Activated CD8-positive, alpha-beta memory T cell treated with anti-CD3 and anti-CD28 coated beads, Interleukin-2, amount 50 U/mL, for 24 hours (primary cell): Measurements from ENCODE around the gene ERMP1.
"Not testable (repeated sequence)": the region's sequence is repeated elsewhere in the genome, so short reads cannot be mapped to it uniquely, and the experiment has no call there.

Source experiments
- DNase-seq: peaks from one replicate; pipeline ENCODE4 v3.0.0-alpha.2; 2020; ENCODE audit errors: extremely low read depth

Gene ERMP1

DNA sequence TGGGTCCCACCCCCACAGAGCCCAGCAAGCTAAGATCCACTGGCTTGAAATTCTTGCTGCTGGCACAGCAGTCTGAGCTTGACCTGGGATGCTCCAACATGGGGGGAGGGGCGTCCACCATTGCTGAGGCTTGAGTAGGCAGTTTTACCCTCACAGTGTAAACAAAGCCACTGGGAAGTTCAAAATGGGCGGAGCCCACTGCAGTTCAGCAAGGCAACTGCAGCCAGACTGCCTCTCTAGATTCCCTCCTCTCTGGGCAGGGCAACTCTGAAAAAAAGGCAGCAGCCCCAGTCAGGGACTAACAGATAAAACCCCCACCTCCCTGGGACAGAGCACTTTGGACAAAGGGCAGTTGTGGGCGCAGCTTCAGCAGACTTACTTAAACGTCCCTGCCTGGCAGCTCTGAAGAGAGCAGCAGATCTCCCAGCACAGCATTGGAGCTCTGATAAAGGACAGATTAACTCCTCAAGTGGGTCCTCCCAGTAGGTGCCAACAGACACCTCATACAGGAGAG, 53.2 kb downstream of the ERMP1 start:
- DNase-seq = not testable (repeated sequence)

DNA sequence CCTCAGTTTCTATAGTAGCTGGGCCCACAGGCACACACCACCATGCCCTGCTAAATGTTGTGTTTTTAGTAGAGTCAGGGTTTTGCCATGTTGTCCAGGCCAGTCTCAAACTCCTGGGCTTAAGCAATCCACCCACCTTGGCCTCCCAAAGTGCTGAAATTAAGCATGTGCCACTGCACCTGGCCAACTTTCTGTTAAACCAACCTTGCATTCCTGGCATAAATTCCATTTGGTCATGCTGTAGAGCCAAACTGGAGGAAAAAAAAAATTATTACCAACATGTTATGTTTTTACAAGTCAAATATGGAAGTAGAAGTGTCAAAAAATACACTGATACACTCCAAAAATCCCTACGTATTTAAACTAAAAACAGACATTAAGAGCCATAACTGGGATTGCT, 54.1 kb downstream of the ERMP1 start:
- no peak for DNase-seq

GRCh38 chr9:5773324-5773999, 59.5 kb downstream of the ERMP1 start:
- DNase-seq = no peak

- DNase-seq = no peak
Measured at GRCh38 chr9:5767968-5768932, 64.7 kb downstream of the ERMP1 start.

GRCh38 chr9:5764130-5764868, 68.6 kb downstream of the ERMP1 start:
- no peak for DNase-seq

DNA sequence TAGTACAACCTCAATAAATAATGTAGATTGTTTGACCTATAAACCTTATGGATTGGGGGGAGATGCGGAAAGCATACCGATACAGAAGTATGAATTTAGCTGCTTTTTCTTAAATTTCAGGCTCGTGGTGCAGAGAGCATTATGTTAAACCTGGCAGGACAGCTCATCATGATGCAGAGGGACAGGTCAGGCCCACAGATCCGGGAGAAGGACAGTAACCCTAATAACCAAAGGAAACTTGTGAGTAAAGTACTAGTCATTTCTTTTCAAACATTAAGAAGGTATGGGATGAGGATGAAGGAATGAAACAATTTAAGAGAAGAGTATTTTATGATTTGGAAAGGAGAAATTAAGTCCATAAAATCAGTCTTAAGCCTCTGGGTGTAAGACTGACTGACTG, 70.5 kb downstream of the ERMP1 start:
- DNase-seq = no peak

- DNase-seq = no peak
Measured at GRCh38 chr9:5760338-5760737, 72.6 kb downstream of the ERMP1 start.

GRCh38 chr9:5756633-5757032, 76.3 kb downstream of the ERMP1 start:
- no peak for DNase-seq

- no peak for DNase-seq
Measured at GRCh38 chr9:5750569-5750968, 82.3 kb downstream of the ERMP1 start.

- DNase-seq = no peak
Measured at GRCh38 chr9:5749306-5749705, 83.6 kb downstream of the ERMP1 start.

GRCh38 chr9:5748438-5748837, 84.5 kb downstream of the ERMP1 start:
- no peak for DNase-seq

DNA sequence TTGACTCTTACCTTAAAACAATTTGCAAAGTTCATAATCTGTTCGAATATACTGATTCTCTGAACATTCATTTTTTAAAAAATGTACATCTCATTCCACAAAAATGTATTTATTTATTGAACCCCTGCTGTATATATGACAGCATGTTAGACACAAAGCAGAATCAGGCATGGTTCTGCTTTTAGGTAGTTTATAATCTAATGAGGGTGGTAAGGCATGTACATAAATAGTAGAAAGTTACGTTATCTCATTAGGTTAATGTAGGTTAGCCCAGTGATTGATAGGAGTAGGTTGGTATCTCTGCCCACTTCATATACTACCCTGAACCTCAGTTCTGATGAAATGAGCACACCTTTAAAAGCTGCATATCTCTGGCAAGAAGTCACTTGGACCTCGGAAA, 89.8 kb downstream of the ERMP1 start:
- DNase-seq = no peak

GRCh38 chr9:5736563-5737346, 96.2 kb downstream of the ERMP1 start:
- no peak for DNase-seq

DNA sequence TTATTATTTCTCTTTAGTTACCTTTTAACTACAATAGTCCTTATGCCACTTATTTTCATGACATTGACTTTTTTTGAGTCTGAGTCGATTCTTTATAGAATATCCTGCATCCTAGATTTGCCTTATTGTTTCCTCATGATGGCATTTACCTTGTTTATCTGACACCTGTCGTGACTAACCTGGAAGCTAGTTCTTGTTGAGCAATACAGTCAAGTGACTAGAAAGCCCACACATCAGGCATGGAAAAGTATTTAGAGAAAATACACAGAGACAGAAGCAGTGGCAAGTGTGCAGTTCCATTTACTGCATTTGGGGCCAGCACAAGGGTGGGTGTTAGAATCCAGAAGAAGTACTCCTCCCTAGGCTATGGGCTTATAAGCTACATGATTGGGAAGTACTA, 97.8 kb downstream of the ERMP1 start:
- no peak for DNase-seq
